ENCODE data around the gene ETFA.
A peak's percentile ranks its signal among the peaks of the same experiment; 100 is the strongest.

The ETFA gene

DNA sequence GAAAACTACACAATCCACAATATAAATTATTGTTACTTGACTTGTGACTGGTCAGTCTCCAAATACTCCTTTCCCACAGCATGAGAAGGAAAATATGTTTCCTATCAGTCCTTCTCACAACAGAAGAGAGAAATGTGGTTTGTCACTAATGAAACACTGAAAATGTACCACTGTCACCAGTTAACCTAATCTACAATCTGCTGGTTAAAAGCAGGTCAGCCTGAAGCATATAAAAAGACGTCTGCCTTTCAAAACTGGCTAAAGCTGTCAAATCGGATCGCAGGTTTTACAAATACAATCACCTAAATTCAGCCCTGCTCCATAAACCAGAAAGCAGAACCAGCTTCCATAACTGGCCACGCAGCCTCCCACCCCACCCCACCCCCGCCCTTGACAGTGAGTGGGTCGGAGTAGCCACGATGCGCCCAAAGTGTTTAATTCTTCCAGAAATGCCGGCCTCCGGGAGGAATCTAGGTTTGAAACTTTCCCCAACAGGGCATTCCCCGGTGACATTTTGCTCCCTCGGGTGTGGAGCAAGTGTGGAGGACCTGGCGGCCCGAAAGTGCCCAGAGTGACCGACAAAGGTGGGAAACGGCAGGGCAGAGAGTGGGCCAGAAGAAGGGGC is 682 bp downstream of the ETFA start:
- Histone ChIP-seq H3K9me3 (ENCODE audit: insufficient read depth, low read length) (no peaks in the 10 kb centered on the region), H3K4me2 (ENCODE audit: low read length) (peak overlapping the region; percentile 84), H3K4me3 (ENCODE audit: low read length) (peak overlapping the region; percentile 98), H3K36me3 (replicated peaks; ENCODE audit: low read depth, low read length) (peaks cover 16% of the 10 kb centered on the region), H2AFZ (ENCODE audit: low read depth, low read length) (peak overlapping the region; percentile 42), H4K20me1 (ENCODE audit: insufficient read depth, low read length) (peaks cover 42% of the 10 kb centered on the region), H3K27ac (ENCODE audit: low read length) (peak overlapping the region; percentile 81), H3K4me1 (ENCODE audit: low read length) (peaks cover 16% of the 10 kb centered on the region), H3K9ac (ENCODE audit: low read length) (peak overlapping the region; percentile 98), H3K79me2 (ENCODE audit: low read length) (peaks cover 57% of the 10 kb centered on the region), H3K27me3 (ENCODE audit: low read depth, low read length) (no peaks in the 10 kb centered on the region)
- TF ChIP-seq EZH2phosphoT487 (IDR thresholded peaks at IDR 0.05; ENCODE audit: low read depth), result no peak
- TF ChIP-seq, protein P1, sequence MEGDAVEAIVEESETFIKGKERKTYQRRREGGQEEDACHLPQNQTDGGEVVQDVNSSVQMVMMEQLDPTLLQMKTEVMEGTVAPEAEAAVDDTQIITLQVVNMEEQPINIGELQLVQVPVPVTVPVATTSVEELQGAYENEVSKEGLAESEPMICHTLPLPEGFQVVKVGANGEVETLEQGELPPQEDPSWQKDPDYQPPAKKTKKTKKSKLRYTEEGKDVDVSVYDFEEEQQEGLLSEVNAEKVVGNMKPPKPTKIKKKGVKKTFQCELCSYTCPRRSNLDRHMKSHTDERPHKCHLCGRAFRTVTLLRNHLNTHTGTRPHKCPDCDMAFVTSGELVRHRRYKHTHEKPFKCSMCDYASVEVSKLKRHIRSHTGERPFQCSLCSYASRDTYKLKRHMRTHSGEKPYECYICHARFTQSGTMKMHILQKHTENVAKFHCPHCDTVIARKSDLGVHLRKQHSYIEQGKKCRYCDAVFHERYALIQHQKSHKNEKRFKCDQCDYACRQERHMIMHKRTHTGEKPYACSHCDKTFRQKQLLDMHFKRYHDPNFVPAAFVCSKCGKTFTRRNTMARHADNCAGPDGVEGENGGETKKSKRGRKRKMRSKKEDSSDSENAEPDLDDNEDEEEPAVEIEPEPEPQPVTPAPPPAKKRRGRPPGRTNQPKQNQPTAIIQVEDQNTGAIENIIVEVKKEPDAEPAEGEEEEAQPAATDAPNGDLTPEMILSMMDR (IDR thresholded peaks at IDR 0.05; ENCODE audit: low read depth, low read length), result no peak

DNA sequence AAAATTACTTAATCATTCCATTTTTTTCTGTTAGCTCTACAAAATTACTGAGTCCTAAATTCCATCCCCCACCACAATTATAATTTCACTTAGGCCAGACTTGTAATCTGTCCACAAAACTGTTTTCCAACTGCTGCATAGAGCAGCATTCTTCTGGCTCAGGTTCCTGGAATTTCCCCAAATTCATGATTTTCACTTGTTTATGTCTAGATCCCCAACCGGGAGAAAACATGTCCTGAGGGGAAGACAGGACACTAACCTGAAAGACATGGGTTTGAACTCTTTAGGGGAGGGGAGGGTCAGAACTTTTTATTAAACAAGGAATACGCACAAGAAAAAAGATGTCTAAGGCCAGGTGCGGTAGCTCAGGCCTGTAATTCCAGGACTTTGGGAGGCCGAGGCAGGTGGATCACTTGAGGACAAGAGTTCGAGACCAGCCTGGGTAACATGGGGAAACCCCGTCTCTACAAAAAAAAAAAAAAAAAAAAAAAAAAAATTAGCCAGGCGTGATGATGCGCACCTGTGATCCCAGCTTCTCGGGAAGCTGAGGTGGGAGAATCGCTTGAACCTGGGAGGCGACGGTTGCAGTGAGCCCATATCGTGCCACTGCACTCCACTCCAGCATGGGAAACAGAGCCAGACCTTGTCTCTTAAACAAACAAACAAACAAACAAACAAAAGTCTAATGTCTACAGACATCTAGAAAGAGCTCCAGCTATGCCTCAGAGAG is 1.5 kb downstream of the ETFA start:
- no peak overlapping the region for H3K27ac ChIP-seq (ENCODE audit: low read length)
- TF ChIP-seq, protein P1 (IDR thresholded peaks at IDR 0.05; ENCODE audit: low read depth, low read length), result no peak
- TF ChIP-seq EZH2phosphoT487 (IDR thresholded peaks at IDR 0.05; ENCODE audit: low read depth), result no peak
- H3K79me2 ChIP-seq (ENCODE audit: low read length), result peaks cover 65% of the 10 kb centered on the region
- peaks cover 50% of the 10 kb centered on the region for H4K20me1 ChIP-seq (ENCODE audit: insufficient read depth, low read length)
- peaks cover 16% of the 10 kb centered on the region for H3K36me3 ChIP-seq (replicated peaks; ENCODE audit: low read depth, low read length)
- H3K27me3 ChIP-seq (ENCODE audit: low read depth, low read length), result no peaks in the 10 kb centered on the region
- H3K4me1 ChIP-seq (ENCODE audit: low read length), result peaks cover 16% of the 10 kb centered on the region
- peak overlapping the region; percentile 98; the same call in 1 of the 2 replicates for H3K9ac ChIP-seq (ENCODE audit: low read length)
- no peak overlapping the region for H2AFZ ChIP-seq (ENCODE audit: low read depth, low read length)
- H3K9me3 ChIP-seq (ENCODE audit: insufficient read depth, low read length), result no peaks in the 10 kb centered on the region
- peak overlapping the region; percentile 84 for H3K4me2 ChIP-seq (ENCODE audit: low read length)
- peak overlapping the region; percentile 98 for H3K4me3 ChIP-seq (ENCODE audit: low read length)

DNA sequence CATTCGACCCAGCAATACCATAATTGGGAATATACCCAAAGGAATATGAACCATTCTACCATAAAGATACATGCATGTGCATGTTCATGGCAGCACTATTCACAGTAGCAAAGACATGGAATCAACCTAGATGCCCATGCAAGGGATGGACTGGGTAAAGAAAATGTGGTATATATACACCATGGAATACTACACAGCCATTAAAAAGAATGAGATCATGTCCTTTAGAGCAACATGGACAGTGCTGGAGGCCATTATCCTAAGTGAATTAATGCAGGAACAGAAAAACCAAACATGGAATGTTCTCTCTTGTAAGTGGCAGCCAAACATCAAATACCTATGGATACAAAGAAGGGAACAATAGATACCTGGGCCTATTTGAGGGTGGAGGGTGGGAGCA is 7.4 kb downstream of the ETFA start:
- H4K20me1 ChIP-seq (ENCODE audit: insufficient read depth, low read length), result peaks cover 91% of the 10 kb centered on the region

DNA sequence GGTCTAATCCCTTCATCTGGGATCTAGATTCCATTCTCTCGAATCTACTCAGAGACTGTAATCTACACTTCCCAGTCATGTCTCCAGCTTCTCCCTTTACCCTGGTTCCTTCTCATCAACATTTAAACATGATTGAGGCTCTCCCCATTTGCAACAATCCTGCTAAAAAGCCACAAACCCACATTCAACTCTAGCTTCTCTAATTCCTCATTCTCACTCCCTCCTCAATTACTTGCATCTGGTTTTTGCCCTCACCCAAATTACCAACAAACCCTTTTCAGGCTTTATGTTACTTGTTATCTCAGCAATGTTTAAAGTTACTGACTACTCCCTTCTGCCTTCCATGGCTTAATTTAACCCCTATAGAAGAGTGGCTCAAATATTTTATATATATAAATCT is 11.5 kb downstream of the ETFA start:
- H3K4me1 ChIP-seq (ENCODE audit: low read length), result peaks cover 21% of the 10 kb centered on the region
- no peaks in the 10 kb centered on the region for H3K27me3 ChIP-seq (ENCODE audit: low read depth, low read length)
- peaks cover 87% of the 10 kb centered on the region for H4K20me1 ChIP-seq (ENCODE audit: insufficient read depth, low read length)
- TF ChIP-seq, protein P1 (IDR thresholded peaks at IDR 0.05; ENCODE audit: low read depth, low read length), result no peak
- no peak for TF ChIP-seq EZH2phosphoT487 (IDR thresholded peaks at IDR 0.05; ENCODE audit: low read depth)
- no peak overlapping the region for H3K9ac ChIP-seq (ENCODE audit: low read length)
- H3K9me3 ChIP-seq (ENCODE audit: insufficient read depth, low read length), result no peaks in the 10 kb centered on the region
- H3K27ac ChIP-seq (ENCODE audit: low read length), result no peak overlapping the region
- H3K4me2 ChIP-seq (ENCODE audit: low read length), result no peak overlapping the region
- H3K4me3 ChIP-seq (ENCODE audit: low read length), result no peak overlapping the region
- H3K36me3 ChIP-seq (replicated peaks; ENCODE audit: low read depth, low read length), result peaks cover 16% of the 10 kb centered on the region
- peaks cover 97% of the 10 kb centered on the region for H3K79me2 ChIP-seq (ENCODE audit: low read length)
- no peak overlapping the region for H2AFZ ChIP-seq (ENCODE audit: low read depth, low read length)

More for the DNA sequence above, 7.4 kb downstream of the ETFA start:
- no peaks in the 10 kb centered on the region for H3K9me3 ChIP-seq (ENCODE audit: insufficient read depth, low read length)
- peaks cover 16% of the 10 kb centered on the region for H3K4me1 ChIP-seq (ENCODE audit: low read length)
- H3K27ac ChIP-seq (ENCODE audit: low read length), result no peak overlapping the region
- H3K27me3 ChIP-seq (ENCODE audit: low read depth, low read length), result no peaks in the 10 kb centered on the region
- H3K4me2 ChIP-seq (ENCODE audit: low read length), result no peak overlapping the region
- no peak overlapping the region for H3K9ac ChIP-seq (ENCODE audit: low read length)
- H3K79me2 ChIP-seq (ENCODE audit: low read length), result peaks cover 100% of the 10 kb centered on the region
- H3K4me3 ChIP-seq (ENCODE audit: low read length), result no peak overlapping the region
- TF ChIP-seq, protein P1 (IDR thresholded peaks at IDR 0.05; ENCODE audit: low read depth, low read length), result no peak
- TF ChIP-seq EZH2phosphoT487 (IDR thresholded peaks at IDR 0.05; ENCODE audit: low read depth), result no peak
- peaks cover 19% of the 10 kb centered on the region for H3K36me3 ChIP-seq (replicated peaks; ENCODE audit: low read depth, low read length)
- H2AFZ ChIP-seq (ENCODE audit: low read depth, low read length), result no peak overlapping the region
